Retinal pigment epithelial cell (primary cell): ENCODE results near the gene ANKZF1.

Experiments used
- DNase-seq: peaks from one replicate; pipeline ENCODE4 v3.0.0-alpha.2; 2010; ENCODE audit warnings: low read depth
- H3K4me3 ChIP-seq: 2 replicates; pipeline ENCODE4 v1.5.1; 2011; ENCODE audit warnings: mild to moderate bottlenecking, low read length, control low read depth, moderate library complexity
- CTCF ChIP-seq: conservative IDR thresholded peaks from 2 replicates; pipeline ENCODE4 v1.5.1; 2011; ENCODE audit warnings: low read depth, low read length, control low read depth, inconsistent platforms

Gene ANKZF1

DNA sequence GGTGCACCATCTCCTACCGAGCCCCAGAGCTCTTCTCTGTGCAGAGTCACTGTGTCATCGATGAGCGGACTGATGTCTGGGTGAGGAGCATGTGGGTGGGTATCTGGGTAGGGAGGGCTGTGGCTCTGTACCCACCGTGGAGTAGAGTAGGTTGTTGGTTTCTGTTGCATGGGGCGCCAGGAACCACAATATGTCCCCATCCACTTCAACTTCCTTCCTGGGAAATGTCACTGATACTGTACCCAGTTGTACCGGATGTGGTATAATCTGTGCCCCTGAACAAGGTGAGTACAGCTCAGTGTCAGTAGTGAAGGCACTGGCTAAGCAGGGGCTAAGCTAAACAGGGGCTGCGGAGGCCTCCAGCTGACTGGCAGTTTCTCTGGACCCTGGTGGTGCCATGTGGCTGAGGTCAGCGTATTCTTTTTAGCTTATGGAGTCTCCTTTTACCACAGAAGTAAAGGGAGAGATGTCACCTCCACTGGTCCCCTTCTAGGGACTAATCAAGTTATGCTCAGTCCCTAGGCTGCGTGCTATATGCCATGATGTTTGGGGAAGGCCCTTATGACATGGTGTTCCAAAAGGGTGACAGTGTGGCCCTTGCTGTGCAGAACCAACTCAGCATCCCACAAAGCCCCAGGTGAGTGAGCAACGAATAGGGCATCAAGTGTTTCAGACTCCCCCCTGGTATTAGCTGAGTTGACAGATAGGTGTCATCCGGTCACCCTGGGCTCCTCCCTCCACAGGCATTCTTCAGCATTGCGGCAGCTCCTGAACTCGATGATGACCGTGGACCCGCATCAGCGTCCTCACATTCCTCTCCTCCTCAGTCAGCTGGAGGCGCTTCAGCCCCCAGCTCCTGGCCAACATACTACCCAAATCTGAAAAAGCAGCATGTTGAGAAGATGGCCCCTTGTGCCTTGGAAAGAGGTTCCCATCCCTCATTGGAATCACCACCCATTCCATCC, 18.4 kb downstream of the ANKZF1 start:
- TF ChIP-seq CTCF: no peak
- no peak for DNase-seq
- H3K4me3 ChIP-seq: no peak overlapping the region

DNA sequence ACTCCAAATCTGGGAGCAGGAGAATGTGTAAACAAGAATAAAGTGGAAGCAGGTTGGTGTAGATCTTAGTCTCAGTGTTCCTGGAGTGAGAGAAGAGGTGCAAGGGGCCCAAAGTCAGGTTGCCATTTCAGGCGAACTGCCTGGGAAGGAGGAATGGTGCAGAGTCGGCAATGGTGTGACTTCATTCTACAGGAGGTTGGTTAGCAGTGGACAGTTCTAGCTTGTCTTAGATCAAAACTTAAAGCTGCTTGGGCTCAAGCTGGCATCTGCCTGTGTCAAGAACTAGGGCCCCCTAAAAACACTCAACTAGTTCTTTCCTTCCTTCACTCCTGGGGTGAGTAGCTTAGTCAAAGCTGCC, 19.2 kb downstream of the ANKZF1 start:
- no peak for DNase-seq
- no peak overlapping the region for H3K4me3 ChIP-seq
- TF ChIP-seq CTCF: no peak

GRCh38 chr2:219249203-219249980, 19.8 kb downstream of the ANKZF1 start:
- no peak overlapping the region for H3K4me3 ChIP-seq
- peak; percentile 78 for DNase-seq
- TF ChIP-seq CTCF: no peak

GRCh38 chr2:219250049-219250781, 20.6 kb downstream of the ANKZF1 start:
- TF ChIP-seq CTCF: no peak
- no peak for DNase-seq
- no peak overlapping the region for H3K4me3 ChIP-seq

DNA sequence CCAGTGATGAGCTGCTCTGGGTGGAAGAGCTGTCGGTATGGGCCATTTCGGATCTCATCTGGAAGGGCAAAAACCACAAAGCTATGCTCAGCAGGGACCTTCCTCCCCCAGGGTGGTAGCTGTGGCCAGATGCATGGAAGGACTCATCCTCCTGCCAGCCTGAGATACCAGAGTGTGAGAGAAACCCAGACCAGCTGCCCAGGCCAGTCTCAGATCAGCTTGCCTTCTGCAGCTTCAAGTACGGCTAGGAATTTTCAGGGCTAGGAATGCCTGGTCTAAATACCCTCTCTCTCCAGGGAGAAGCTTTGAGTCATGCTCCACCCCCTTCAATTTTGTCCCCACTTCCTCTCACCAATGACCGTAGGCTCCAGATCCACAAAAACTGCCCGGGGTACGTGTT, 22.1 kb downstream of the ANKZF1 start:
- TF ChIP-seq CTCF: no peak
- DNase-seq: no peak
- H3K4me3 ChIP-seq: no peak overlapping the region

GRCh38 chr2:219252084-219252483, 22.5 kb downstream of the ANKZF1 start:
- DNase-seq: no peak
- no peak for TF ChIP-seq CTCF
- H3K4me3 ChIP-seq: no peak overlapping the region
